ENCODE data around the gene KIF2A.

The KIF2A gene

DNA sequence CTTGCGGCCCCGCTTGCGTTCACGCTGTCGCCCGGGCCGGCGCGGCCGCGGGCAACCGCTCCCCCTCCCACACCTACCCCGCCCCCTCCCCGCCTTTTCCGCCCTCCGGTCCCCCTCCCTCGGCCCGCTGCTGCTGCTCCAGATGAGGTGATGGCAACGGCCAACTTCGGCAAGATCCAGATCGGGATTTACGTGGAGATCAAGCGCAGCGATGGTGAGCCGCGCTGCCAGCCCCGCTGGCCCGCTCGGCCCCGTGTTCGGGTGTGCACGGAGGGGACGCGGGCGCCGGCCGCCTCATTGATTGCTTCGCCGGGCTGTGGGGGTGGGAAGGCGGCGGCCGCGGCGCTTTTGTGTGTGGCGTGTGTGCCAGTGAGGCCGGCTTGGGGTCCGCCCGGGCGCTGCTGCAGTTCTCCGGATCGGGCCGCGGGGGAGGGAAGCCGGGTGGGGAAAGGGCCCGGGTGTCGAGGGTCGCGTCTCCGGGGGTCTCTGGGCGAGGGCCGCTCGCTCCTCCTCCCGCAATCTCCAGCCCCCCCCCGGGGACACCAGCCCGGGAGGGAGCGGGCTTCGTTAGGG, 403 bp downstream of the KIF2A start (continued):
- no peak for TF ChIP-seq ZNF404 (tag by site-specific recombination; IDR thresholded peaks at IDR 0.05)
- no peak for TF ChIP-seq ZNF624 (tag by site-specific recombination; IDR thresholded peaks at IDR 0.05)
- TF ChIP-seq SCRT2 (tag by site-specific recombination; IDR thresholded peaks at IDR 0.05) = no peak
- peak; percentile 6; the same call in 1 of the 2 replicates for TF ChIP-seq SP2 (tag by site-specific recombination; IDR thresholded peaks at IDR 0.05)
- no peak for TF ChIP-seq OSR2 (tag by site-specific recombination; IDR thresholded peaks at IDR 0.05)
- peak; percentile 11; the same call in 1 of the 2 replicates for TF ChIP-seq ZXDB (tag by site-specific recombination; IDR thresholded peaks at IDR 0.05)
- peak; percentile 93 for TF ChIP-seq GLIS2 (tag by site-specific recombination; IDR thresholded peaks at IDR 0.05)
- no peak for TF ChIP-seq ZNF521 (tag by site-specific recombination; IDR thresholded peaks at IDR 0.05)
- TF ChIP-seq, protein P1, sequence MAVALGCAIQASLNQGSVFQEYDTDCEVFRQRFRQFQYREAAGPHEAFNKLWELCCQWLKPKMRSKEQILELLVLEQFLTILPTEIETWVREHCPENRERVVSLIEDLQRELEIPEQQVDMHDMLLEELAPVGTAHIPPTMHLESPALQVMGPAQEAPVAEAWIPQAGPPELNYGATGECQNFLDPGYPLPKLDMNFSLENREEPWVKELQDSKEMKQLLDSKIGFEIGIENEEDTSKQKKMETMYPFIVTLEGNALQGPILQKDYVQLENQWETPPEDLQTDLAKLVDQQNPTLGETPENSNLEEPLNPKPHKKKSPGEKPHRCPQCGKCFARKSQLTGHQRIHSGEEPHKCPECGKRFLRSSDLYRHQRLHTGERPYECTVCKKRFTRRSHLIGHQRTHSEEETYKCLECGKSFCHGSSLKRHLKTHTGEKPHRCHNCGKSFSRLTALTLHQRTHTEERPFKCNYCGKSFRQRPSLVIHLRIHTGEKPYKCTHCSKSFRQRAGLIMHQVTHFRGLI (tag by site-specific recombination; IDR thresholded peaks at IDR 0.05) = peak; percentile 40; the same call in 1 of the 2 replicates
- TF ChIP-seq ZNF211 (tag by site-specific recombination; IDR thresholded peaks at IDR 0.05; ENCODE audit: low read depth) = no peak
- no peak for TF ChIP-seq ZNF623 (tag by site-specific recombination; IDR thresholded peaks at IDR 0.05)
- peak; percentile 73 for TF ChIP-seq ZNF600 (tag by site-specific recombination; IDR thresholded peaks at IDR 0.05)
- TF ChIP-seq, protein P2, sequence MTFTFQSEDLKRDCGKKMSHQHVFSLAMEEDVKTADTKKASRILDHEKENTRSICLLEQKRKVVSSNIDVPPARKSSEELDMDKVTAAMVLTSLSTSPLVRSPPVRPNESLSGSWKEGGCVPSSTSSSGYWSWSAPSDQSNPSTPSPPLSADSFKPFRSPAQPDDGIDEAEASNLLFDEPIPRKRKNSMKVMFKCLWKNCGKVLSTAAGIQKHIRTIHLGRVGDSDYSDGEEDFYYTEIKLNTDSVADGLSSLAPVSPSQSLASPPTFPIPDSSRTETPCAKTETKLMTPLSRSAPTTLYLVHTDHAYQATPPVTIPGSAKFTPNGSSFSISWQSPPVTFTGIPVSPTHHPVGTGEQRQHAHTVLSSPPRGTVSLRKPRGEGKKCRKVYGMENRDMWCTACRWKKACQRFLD (tag by site-specific recombination; IDR thresholded peaks at IDR 0.05) = no peak
- TF ChIP-seq, protein P3, sequence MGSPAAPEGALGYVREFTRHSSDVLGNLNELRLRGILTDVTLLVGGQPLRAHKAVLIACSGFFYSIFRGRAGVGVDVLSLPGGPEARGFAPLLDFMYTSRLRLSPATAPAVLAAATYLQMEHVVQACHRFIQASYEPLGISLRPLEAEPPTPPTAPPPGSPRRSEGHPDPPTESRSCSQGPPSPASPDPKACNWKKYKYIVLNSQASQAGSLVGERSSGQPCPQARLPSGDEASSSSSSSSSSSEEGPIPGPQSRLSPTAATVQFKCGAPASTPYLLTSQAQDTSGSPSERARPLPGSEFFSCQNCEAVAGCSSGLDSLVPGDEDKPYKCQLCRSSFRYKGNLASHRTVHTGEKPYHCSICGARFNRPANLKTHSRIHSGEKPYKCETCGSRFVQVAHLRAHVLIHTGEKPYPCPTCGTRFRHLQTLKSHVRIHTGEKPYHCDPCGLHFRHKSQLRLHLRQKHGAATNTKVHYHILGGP (tag by site-specific recombination; IDR thresholded peaks at IDR 0.05) = no peak
- TF ChIP-seq KLF8 (tag by site-specific recombination; IDR thresholded peaks at IDR 0.05) = peak; percentile 62; the same call in 1 of the 2 replicates
- no peak for TF ChIP-seq WT1 (tag by site-specific recombination; IDR thresholded peaks at IDR 0.05)
- 0 out of 2 replicates have a peak, but pooled peaks have one; percentile 14 for TF ChIP-seq REST (tag by site-specific recombination; IDR thresholded peaks at IDR 0.05)
- no peak for TF ChIP-seq IKZF3 (tag by site-specific recombination; IDR thresholded peaks at IDR 0.05)
- TF ChIP-seq, protein P4, sequence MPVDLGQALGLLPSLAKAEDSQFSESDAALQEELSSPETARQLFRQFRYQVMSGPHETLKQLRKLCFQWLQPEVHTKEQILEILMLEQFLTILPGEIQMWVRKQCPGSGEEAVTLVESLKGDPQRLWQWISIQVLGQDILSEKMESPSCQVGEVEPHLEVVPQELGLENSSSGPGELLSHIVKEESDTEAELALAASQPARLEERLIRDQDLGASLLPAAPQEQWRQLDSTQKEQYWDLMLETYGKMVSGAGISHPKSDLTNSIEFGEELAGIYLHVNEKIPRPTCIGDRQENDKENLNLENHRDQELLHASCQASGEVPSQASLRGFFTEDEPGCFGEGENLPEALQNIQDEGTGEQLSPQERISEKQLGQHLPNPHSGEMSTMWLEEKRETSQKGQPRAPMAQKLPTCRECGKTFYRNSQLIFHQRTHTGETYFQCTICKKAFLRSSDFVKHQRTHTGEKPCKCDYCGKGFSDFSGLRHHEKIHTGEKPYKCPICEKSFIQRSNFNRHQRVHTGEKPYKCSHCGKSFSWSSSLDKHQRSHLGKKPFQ (tag by site-specific recombination; IDR thresholded peaks at IDR 0.05) = no peak
- TF ChIP-seq KLF9 (tag by site-specific recombination; IDR thresholded peaks at IDR 0.05; ENCODE audit: low read depth) = peak; percentile 25
- TF ChIP-seq ZNF146 (tag by site-specific recombination; IDR thresholded peaks at IDR 0.05) = no peak
- TF ChIP-seq ZNF843 (tag by site-specific recombination; IDR thresholded peaks at IDR 0.05) = no peak
- no peak for TF ChIP-seq TSHZ1 (tag by site-specific recombination; IDR thresholded peaks at IDR 0.05; ENCODE audit: borderline replicate concordance)
- no peak for TF ChIP-seq MZF1 (tag by site-specific recombination; IDR thresholded peaks at IDR 0.05; ENCODE audit: borderline replicate concordance)
- no peak for TF ChIP-seq ZNF560 (tag by site-specific recombination; IDR thresholded peaks at IDR 0.05; ENCODE audit: borderline replicate concordance)
- no peak for TF ChIP-seq ZNF214 (tag by site-specific recombination; IDR thresholded peaks at IDR 0.05; ENCODE audit: borderline replicate concordance)
